Fibroblast of skin of back (primary cell): ENCODE data around the gene CYP1A1. TPM values are rescaled to one million over a fixed set of nuclear protein-coding genes. Genes with fewer than 3 reads are reported as not detected.
"Not testable (repeated sequence)": the region's sequence is repeated elsewhere in the genome, so short reads cannot be mapped to it uniquely, and the experiment has no call there.

Source experiments
- DNase-seq: peaks from one replicate; pipeline ENCODE4 v3.0.0-alpha.2; 2013
- polyA plus RNA-seq, 2 experiments: library from polyadenylated mRNA; unstranded; fragments of 120-200 nt; gene quantifications; one replicate each; pipeline ENCODE4 v1.2.1, GENCODE V29; 2013; ENCODE audit not compliant: insufficient read length in 2 of 2

Gene CYP1A1, protein sequence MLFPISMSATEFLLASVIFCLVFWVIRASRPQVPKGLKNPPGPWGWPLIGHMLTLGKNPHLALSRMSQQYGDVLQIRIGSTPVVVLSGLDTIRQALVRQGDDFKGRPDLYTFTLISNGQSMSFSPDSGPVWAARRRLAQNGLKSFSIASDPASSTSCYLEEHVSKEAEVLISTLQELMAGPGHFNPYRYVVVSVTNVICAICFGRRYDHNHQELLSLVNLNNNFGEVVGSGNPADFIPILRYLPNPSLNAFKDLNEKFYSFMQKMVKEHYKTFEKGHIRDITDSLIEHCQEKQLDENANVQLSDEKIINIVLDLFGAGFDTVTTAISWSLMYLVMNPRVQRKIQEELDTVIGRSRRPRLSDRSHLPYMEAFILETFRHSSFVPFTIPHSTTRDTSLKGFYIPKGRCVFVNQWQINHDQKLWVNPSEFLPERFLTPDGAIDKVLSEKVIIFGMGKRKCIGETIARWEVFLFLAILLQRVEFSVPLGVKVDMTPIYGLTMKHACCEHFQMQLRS
- polyA plus RNA-seq (2013, experiment 1 of 2; ENCODE audit: insufficient read length) = 0.10 TPM
- not detected for polyA plus RNA-seq (2013, experiment 2 of 2; ENCODE audit: insufficient read length)

DNA sequence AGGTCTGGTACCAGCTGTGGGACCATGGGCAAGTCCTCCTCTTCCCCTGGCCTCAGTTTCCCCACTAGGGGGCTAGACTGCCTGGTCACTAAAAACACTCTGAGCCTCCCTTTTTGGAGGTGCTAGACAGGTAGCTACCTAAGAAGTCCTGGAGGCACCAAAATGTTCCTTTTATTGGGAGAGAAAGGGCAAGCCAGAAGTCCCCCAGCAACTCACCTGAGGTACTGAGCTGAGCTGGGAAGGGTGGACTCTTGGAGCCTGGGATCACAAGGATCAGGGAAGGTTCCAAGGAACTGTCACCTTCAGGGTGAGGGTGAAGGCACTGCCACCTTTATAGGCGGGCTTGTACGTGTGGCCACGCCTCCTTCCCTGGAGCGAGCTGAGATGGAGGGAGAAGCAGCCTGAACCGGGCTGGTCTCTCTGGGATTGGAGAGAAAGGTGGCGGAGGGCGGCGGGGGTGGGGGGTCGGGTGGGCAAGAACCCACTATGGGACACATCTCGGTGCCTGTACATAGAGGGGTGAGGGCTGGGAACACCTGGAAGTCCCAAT is at the start of gene CYP1A1:
Gene CYP1A1, minus strand, starts transcription at position 304 of the 550 bp plus-strand sequence. CDS start 2,431 bp downstream, outside the sequence.
- DNase-seq = no peak

DNA sequence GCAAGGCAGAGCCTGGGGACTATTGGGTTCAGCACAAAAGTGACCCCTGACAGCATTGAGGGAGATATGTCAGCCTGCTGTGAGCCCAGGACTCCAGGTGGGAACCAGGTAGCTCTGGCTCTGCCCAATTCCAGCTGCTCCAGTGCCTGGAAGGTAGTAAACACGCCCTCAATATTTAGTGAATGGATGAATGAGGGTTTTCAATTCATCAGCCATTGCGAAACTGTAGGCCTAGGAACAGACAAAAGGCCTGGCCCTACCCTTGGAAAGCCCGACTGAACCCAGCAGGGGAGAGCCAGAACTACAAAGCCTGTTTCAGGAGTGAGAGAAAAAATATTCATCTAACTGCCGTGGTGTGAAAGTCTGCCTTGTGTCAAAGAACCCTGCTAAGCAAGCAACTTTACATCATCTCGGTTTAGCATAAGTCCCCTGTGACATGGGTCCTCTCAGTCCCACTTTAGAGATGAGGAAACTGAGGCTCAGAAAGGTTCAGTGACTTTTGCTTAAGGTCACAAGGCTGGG is 48.5 kb upstream of the CYP1A1 start:
- no peak for DNase-seq

DNA sequence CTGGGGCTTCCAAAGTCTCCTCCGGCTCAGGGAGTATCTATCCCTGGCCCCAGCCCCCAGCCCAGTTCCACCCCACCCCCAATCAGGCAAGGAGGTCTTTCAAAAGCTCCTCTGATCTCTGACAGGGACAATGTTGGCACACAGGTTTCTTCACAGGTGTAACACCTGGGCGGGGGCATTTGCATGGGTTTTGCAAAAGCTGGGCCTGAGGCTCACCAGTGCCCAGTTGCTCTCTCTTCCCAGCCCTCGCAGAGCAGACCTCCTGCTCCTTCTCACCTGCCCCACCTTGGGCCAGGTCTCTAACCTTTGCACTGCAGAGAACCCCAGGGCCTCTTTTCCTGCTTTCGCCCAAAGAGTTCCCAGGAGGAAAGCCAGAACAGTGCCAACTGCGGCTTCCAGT is 48.0 kb upstream of the CYP1A1 start:
- no peak for DNase-seq

DNA sequence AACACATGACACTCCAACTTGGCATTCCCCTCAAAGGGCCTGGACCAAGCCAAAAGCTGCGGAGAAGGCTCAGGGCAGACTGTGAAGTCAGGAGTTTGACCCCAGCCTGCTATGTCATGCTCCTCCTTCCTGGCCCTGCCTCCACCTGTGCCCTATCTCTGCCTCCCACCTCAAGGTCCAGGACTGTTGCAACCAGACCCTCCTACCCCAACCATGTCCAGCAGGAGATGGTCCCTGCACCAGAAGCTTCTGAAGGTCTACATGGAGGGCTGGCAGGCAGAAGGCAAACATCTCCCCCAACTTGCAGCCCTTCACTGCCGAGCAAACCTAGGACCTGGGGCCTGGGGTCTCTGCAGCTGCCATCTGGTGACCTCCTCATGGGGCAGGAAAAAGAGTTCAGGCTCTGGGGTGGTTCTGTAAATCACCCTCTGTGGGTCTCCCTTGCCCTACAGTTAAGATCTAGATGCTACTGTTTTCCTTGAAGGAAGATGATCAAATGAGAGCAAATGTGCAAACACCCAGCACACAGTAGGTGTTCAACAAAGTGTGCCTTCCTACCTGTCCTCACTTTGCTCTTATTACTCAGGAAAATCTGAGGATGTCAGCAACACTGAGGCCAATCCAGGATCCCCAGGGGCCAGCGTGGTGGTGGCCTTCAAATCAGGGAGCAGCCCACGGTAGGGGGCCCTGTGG is 45.0 kb upstream of the CYP1A1 start:
- no peak for DNase-seq

DNA sequence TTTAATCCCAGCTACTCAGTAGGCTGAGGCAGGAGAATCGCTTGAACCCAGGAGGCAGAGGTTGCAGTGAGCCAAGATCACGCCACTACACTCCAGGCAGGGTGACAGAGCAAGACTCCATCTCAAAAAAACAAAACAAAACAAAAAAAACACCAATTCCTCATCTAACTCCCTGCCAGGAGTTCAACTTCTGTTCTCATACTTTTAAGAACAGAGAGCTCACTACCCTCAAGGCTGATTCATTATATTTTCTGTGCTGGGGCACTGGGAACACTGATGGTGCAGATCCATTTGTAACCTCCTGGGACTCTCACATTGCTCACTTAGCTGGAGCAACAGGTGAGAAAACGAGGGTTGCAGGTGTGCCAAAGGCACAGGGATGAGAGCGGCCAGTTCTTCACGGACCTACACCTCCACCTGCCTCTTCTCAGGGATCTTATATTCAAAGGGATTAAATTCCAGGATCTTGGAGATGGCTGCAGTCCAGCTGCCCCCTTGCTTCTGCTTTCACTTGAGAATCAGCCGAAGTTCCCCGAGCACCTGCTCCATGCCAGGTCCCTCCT is 44.2 kb upstream of the CYP1A1 start:
- DNase-seq = no peak

DNA sequence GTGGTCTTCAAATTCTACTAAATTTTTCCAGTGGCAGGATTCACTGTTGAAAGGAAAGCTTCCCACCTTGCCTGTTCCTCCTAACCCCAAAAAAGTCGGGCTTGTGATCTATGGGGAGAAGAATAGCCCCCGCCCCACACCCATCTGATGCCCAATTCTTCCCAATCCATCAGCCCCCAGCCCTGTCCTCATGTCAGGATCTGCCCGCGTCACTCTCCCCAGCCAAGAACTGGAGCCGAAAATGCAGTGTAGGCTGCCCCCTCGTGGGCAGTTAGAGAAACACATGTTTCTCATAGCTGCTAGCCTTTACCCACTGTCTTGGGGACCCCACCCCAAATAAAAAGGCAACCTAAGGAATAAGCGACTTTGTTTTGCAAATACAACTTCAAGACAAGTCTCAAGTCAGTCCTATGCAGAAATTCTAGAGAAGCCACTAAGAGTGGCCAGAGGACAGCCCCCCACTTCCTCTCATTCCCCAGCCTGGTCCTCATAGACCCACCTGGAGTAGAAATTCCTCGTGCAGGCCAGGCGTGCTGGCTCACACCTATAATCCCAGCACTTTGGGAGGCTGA is 43.5 kb upstream of the CYP1A1 start:
- DNase-seq = peak; percentile 56

DNA sequence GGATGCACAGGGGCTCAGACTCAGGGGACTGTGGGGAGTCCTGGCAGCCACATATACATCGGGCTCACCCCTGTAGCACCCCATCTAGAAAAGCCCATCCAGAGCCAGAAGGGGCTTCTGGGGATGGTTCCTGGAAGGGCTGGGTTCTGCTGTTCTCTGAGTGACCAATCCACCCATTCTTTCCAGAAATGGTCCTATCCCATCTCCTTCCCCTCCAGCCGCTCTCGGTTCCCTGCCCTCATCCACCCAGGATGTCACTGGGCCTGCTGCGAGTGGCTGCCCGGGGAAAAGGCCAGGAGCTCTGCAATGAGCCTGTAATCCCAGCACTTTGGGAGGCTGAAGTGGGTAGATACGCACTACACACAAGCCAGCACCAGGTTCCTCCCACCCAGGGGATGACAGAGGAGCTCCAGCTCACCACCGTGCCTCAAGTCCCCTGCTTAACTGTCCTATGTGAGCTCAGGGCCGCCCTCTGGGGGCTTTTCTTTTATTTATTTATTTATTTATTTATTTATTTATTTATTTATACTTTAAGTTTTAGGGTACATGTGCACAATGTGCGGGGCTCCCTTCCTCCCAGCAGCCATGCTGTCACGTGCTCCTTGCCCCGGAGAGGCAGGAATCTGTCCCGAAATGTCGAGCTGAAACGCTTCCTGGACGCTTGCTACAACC is 42.9 kb upstream of the CYP1A1 start:
- DNase-seq = no peak

DNA sequence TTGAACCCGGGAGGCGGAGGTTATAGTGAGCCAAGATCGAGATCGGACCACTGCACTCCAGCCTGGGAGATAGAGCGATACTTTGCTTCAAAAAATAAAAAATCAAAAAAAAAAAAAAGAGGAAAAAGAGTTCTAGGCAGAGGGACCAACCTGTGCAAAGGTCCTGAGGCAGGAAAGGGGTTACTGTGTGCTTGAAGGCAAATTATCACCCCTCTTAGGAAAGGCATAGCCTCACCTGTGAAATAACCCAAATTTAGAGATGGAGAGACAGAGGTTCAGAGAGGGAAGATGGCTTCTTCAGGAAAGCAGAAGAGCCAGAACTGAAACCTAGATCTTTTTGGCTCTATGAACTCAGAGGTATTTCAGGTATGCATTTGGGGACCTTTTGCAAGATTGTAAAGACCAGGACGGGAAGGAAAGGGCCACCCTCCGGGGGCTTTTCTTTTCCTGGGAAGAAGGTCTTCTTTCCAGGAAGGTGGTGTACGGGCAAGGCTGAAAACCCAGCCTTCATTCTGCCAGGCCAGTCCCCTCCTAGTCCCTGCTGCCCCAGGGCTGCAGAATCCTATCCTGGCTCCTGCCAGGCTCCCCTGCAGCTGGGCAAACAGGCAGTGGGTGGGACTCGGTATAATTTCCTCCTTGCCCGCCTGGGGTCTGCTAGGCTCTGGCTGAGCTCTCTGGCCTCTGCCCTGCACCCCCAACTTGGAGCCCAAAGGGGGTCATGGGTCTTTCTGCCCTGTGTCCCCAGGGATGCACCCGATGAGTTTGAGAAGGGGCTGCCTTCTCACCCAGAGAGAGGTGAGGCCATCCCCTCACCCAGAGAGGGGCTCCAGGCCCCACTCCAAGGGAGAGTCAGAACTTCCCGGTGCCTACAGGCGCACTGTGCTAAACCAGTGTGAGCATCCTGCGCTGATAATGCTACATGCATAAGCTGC is 42.1 kb upstream of the CYP1A1 start:
- no peak for DNase-seq

DNA sequence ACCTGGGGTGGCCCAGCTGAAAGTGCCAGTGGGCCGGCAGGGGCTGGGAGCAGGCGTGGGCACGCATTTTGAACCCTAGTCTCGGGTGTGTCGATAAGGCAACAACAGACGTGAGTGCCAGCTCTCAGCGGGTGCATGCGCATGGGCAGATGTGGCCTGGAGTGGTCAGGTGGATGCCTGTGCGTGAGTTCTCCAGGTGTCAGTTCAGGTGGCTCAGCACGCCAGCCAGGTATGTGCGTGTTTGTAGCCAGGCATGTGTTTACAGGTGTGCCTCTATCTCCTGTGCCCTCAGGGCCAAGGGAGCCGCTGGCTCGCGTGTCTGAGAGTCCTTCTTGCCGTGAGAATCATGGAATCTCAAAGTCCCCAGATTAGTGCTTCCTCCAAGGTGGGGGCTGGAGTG is 38.1 kb upstream of the CYP1A1 start:
- no peak for DNase-seq

DNA sequence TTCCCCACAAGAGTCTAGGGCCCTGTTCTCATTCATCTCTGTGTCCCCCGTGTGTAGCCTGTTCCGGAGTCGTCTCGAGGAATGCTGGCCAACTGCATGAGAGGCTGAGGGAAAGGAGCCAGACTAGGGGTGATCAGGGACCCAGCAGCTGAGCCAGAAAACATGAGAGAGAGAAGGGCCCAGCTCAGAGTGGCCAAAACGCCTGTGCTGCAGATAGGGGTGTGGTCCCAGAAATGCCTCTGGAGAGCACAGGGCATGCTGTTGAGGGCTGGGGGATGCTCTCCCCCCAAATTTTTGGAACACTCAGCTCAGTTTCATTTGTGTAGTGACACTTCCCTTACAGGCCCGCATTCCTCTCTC is 37.4 kb upstream of the CYP1A1 start:
- DNase-seq = no peak

DNA sequence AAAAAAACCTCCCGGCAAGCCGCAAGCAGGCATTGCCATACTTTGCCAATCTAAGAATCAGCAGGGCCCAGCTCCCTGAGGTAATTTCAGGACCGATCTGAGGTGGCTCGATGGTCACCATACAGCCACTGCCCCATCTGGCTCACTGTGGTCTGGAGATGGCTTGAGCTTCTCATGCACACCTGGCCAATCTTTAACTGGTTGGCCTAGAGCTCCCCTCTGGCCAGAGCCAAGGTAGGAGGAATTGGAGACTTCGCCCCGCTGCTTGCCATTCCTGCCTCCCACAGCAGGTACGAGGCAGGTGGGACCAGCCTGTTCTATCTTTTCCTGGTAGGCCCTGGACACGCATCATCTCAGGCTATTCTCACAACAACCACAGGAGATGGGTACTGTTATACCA is 33.4 kb upstream of the CYP1A1 start:
- DNase-seq = no peak

DNA sequence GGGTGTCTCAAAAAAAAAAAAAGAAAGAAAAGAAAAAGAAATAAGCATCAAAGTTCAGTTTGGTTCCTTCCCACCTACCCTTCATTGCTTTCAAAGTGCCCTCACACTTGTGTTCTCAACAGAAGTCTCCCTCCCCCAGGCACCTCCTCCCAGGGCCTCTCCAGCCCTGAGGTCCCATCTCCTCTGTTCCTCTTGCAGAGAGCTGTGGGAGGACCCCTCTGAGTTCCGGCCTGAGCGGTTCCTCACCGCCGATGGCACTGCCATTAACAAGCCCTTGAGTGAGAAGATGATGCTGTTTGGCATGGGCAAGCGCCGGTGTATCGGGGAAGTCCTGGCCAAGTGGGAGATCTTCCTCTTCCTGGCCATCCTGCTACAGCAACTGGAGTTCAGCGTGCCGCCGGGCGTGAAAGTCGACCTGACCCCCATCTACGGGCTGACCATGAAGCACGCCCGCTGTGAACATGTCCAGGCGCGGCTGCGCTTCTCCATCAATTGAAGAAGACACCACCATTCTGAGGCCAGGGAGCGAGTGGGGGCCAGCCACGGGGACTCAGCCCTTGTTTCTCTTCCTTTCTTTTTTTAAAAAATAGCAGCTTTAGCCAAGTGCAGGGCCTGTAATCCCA is 29.4 kb upstream of the CYP1A1 start:
- DNase-seq = no peak

DNA sequence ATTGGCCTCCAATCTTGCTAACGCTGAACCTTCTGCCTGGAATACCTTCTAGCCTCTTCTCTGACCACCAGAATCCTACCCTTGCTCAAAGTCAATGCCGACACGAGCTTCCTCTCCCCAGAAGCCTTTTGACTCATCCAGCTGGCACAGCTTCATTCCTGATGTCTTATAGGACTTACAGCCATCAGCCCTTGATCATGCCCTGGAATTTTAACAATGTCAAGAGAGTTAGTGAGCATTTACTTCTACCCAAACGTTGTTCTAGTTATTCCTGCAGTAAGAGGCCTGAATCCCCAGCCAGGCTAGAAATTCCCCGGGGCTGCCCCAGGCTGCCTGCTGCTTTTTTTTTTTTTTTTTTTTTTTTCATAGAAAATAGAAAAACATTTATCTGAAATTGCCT is 27.2 kb upstream of the CYP1A1 start:
- DNase-seq = peak; percentile 83

DNA sequence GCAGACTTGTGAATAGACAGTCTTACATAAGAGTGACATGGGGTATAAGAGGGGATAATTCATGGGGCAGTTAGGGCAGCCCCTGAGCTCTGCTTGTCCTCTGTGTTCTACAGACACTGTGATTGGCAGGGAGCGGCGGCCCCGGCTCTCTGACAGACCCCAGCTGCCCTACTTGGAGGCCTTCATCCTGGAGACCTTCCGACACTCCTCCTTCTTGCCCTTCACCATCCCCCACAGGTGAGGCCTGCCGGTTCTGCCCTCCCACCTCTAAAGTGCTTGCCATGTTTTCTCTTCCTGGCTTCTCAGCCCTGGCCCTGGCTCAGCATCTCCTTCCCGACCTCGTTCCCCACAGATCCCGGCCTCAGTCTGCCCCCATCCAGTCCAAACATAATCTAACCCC is 26.7 kb upstream of the CYP1A1 start:
- no peak for DNase-seq

DNA sequence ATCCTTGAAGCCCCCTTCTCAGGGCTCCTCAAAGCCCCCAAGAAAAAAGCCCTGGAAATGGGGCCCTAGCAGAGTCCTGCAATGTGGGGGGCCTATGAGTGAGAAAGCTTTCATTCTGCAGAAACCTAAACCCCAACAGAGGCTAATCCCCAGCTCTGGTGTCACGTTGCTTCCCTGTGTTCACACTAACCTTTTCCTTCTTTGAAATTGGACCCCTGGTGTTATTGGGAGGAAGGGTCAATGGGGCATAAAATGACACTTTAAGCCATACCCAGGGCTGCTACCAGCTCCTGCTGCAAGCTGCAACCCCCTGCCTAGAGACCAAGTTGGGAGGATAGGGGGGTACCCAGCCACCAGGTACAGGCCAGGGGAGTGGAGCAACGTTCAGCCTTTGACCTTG is 25.4 kb upstream of the CYP1A1 start:
- DNase-seq = no peak

DNA sequence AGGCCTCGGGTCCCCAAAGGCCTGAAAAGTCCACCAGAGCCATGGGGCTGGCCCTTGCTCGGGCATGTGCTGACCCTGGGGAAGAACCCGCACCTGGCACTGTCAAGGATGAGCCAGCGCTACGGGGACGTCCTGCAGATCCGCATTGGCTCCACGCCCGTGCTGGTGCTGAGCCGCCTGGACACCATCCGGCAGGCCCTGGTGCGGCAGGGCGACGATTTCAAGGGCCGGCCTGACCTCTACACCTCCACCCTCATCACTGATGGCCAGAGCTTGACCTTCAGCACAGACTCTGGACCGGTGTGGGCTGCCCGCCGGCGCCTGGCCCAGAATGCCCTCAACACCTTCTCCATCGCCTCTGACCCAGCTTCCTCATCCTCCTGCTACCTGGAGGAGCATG is 24.5 kb upstream of the CYP1A1 start:
- DNase-seq = no peak

DNA sequence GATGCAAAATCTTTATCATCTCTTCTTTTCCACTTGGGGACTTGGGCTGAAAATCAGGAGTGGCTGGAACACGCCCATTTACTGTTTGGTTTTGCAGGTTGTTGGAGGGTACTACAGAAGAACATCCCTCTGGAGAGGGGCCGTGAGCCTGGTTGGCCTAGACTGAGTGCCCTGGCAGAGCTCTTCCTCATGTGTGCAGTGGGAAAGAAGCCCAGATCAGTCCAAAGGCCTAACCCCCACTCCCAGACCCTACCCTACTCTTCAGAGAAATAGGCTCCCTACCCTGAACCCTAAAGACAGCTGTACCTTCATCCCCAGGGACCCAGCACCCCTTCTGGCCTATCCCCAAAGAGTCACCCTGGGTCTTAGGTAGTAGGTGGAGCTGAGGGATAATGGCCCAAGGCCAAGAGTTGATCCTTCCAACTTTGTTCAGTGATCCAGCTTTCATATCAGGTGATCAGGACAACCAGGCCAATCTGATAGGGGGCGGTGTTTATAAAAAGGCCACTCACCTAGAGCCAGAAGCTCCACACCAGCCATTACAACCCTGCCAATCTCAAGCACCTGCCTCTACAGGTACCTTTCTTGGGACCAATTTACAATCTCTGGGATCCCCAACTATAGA is 23.1 kb upstream of the CYP1A1 start, which contains the start of gene CYP1A2:
Gene CYP1A2, plus strand, starts transcription at position 524 of the 625 bp plus-strand sequence. CDS start 894 bp downstream, outside the sequence.
- no peak for DNase-seq

DNA sequence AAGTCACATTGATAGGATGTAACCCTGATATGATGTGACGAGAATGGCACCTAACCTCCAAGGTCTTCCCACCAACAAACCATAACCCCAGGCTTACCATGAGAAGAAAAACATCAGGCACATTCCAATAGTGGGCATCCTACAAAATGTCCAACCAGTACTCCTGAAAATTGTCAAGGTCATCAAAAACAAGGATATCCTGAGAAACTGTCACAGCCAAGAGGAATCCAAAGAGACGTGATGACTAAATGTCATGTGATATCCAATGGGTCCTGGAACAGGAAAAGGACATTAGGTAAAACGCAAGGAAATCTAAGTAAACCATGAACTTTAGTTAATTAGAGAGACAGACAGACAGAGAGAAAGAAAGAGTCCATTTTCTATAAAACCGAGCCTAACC is 21.1 kb upstream of the CYP1A1 start:
- no peak for DNase-seq

DNA sequence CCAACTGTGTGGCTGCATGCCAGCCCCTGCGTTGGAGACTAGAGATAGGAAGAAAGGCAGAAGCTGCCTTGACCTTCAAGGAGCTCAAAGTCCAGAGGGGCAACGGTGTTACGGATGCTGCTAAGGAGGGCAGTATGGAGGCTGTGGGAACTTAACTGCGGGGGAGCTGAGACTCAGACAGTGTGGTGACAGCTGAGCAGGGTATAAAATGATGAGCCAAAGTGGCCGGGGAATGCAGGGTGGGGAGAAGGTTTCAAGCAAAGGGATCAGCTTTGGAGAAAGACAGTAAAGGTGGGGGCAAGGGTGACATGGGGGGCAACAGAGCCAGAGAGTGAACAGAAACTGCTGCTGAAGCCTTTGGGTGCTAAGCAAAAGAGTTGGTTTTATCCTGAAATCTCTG is 17.1 kb upstream of the CYP1A1 start:
- DNase-seq = no peak

DNA sequence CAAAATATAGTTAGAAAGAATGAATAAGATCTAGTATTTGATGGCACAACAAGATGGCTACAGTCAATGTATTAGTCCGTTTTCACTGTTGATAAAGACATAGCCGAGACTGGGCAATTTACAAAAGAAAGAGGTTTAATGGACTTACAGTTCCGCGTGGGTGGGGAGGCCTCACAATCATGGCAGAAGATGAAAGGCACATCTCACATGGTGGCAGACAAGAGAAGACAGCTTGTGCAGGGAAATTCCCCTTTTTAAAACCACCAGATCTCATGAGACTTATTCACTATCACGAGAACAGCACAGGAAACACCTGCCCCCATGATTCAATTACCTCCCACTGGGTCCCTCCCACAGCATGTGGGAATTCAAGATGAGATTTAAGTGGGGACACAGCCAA is 12.9 kb upstream of the CYP1A1 start:
- DNase-seq = not testable (repeated sequence)
